ENCODE results near the gene NDUFB8. TPM values are rescaled to one million over a fixed set of nuclear protein-coding genes. Genes with fewer than 3 reads are reported as not detected.

Gene NDUFB8
- total RNA-seq, 5 donors from 2014 or later (not counting 1 experiment from before 2014, with no cell fraction given): 138 to 175 (median 166) TPM

DNA sequence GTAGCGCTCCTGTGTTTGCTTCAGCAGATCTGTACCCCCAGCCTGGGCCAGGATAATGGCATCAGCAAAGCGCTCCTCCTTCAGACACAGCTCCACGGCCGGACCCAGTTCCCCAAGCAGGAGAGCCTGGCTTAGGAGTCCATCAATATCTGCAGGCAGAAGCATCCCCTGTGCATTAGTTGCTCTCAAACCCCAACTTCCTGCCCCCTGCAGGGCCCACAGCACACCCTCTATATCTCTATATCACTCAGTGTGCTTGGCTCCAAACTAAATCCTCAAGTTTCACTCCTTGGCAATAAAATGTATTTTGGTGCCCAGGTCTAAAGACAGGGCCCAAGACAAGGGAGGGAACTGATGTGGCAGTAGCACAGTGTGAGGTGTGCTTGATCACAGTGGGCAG, 31.6 kb downstream of the NDUFB8 start:
- Histone ChIP-seq H3K4me1 (ENCODE audit: control insufficient read depth in 1 of 2, extremely low read depth in 1 of 2, insufficient read depth in 2 of 2, low read length in 2 of 2) (peaks cover 0 to 7% of the 10 kb centered on the region in 2 experiments), H3K36me3 (ENCODE audit: control insufficient read depth in 2 of 2, extremely low read depth in 1 of 2, insufficient read depth in 1 of 2, low read length in 1 of 2) (peaks cover 12 to 65% of the 10 kb centered on the region in 2 donors), H3K9me3 (no peaks in the 10 kb centered on the region), H3K27ac (ENCODE audit: low read length) (no peak overlapping the region), H3K27me3 (replicated peaks in 1 of 2; ENCODE audit: control insufficient read depth in 2 of 2, extremely low read depth in 1 of 2, insufficient read depth in 2 of 2, low read length in 1 of 2) (no peaks in the 10 kb centered on the region), H3K4me3 (ENCODE audit: control insufficient read depth in 1 of 2, extremely low read depth in 1 of 2, low read length in 1 of 2) (no peak overlapping the region)
- Mint-ChIP-seq H3K27me3 (no peaks in the 10 kb centered on the region), H3K9me3 (no peaks in the 10 kb centered on the region), H3K27ac (no peak overlapping the region), H3K4me1 (peaks cover 0 to 5% (median 0%) of the 10 kb centered on the region in 3 donors), H3K36me3 (peaks cover 78% of the 10 kb centered on the region), H3K4me3 (no peak overlapping the region)
- no peak for ATAC-seq (replicated peaks in 1 of 4)
- DNase-seq: no peak
- POLR2A ChIA-PET: no interaction called here
- CTCF ChIA-PET: interaction anchor here in 1 of 2 donors (0.6 kb wide), 1 partner anchor 161 kb away, joined by 3 read pairs; no protein-coding TSS in a partner anchor
- 100% methylated on average over 2 of the region's 4 CpGs for WGBS (ENCODE audit: insufficient coverage)

DNA sequence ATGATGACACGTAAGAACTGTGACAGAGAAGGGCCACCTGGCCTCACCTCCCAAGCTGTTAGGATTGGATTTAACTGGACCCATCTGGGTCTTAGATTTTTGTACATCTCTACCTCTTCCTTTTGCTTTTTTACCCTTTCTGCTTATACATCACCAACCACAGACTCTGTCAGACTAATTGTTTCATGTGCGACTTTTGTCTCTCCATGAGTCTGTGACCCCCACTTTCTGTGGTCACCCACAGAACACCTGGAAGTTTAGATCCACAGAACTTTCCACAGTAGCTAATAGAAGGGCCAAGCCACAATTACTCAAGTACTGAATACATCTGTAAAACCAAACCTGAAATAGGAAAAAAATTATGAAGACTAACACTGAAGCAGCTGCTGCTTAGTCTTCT, 33.1 kb downstream of the NDUFB8 start:
- Mint-ChIP-seq H3K27me3 (no peaks in the 10 kb centered on the region), H3K27ac (no peak overlapping the region), H3K9me3 (no peaks in the 10 kb centered on the region), H3K4me1 (peaks cover 0 to 5% (median 0%) of the 10 kb centered on the region in 3 donors), H3K36me3 (peaks cover 73% of the 10 kb centered on the region), H3K4me3 (no peak overlapping the region)
- ATAC-seq (replicated peaks in 1 of 4) (no peak), DNase-seq (no peak)
- no peak overlapping the region for H3K4me3 ChIP-seq (ENCODE audit: control insufficient read depth in 1 of 2, extremely low read depth in 1 of 2, low read length in 1 of 2)
- ChIA-PET POLR2A (no interaction called here), CTCF (interaction anchor here in 1 of 2 donors (1.0 kb wide), 1 partner anchor 12 kb away, joined by 3 read pairs; no protein-coding TSS in a partner anchor)
- WGBS (ENCODE audit: insufficient coverage): 70% methylated on average over 2 of the region's 2 CpGs
- peaks cover 0 to 7% of the 10 kb centered on the region in 2 experiments for H3K4me1 ChIP-seq (ENCODE audit: control insufficient read depth in 1 of 2, extremely low read depth in 1 of 2, insufficient read depth in 2 of 2, low read length in 2 of 2)
- H3K27ac ChIP-seq (ENCODE audit: low read length): no peak overlapping the region
- H3K9me3 ChIP-seq: no peaks in the 10 kb centered on the region
- H3K36me3 ChIP-seq (ENCODE audit: control insufficient read depth in 2 of 2, extremely low read depth in 1 of 2, insufficient read depth in 1 of 2, low read length in 1 of 2): peaks cover 10 to 63% of the 10 kb centered on the region in 2 donors
- H3K27me3 ChIP-seq (replicated peaks in 1 of 2; ENCODE audit: control insufficient read depth in 2 of 2, extremely low read depth in 1 of 2, insufficient read depth in 2 of 2, low read length in 1 of 2): no peaks in the 10 kb centered on the region

DNA sequence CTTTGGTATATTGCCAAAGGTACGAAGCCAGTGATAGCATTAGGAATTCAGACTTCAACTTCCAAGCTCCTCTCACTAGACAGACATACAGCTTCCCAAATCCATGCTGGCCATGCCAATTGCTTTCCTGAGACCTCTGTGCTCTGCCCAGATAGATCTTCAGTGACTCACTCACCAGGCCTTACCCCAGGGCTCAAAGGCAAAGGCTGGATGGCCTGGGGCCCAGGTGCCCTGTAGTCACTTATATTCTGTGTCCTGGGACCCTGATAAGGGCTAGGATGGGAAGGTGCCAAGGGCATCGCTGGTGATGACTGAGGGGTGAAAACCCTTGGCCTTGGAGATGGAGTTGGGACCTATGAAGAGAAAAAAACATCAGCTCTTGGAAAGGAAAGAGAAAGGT, 39.1 kb downstream of the NDUFB8 start:
- Histone ChIP-seq H3K9me3 (no peaks in the 10 kb centered on the region), H3K36me3 (ENCODE audit: control insufficient read depth in 2 of 2, extremely low read depth in 1 of 2, insufficient read depth in 1 of 2, low read length in 1 of 2) (peaks cover 9 to 58% of the 10 kb centered on the region in 2 donors), H3K27ac (ENCODE audit: low read length) (no peak overlapping the region), H3K4me1 (ENCODE audit: control insufficient read depth in 1 of 2, extremely low read depth in 1 of 2, insufficient read depth in 2 of 2, low read length in 2 of 2) (no peaks in the 10 kb centered on the region), H3K4me3 (ENCODE audit: control insufficient read depth in 1 of 2, extremely low read depth in 1 of 2, low read length in 1 of 2) (no peak overlapping the region), H3K27me3 (replicated peaks in 1 of 2; ENCODE audit: control insufficient read depth in 2 of 2, extremely low read depth in 1 of 2, insufficient read depth in 2 of 2, low read length in 1 of 2) (no peaks in the 10 kb centered on the region)
- no peaks in the 10 kb centered on the region for H3K27me3 Mint-ChIP-seq
- ATAC-seq (replicated peaks in 1 of 4): no peak
- no peaks in the 10 kb centered on the region for H3K4me1 Mint-ChIP-seq
- no peak overlapping the region for H3K27ac Mint-ChIP-seq
- H3K4me3 Mint-ChIP-seq: no peak overlapping the region
- H3K9me3 Mint-ChIP-seq: no peaks in the 10 kb centered on the region
- DNase-seq: no peak
- peaks cover 70% of the 10 kb centered on the region for H3K36me3 Mint-ChIP-seq
- WGBS (ENCODE audit: insufficient coverage): 100% methylated on average over 1 of the region's 2 CpGs
- ChIA-PET CTCF (no interaction called here), POLR2A (no interaction called here)

- no peak overlapping the region for H3K27ac Mint-ChIP-seq
- ATAC-seq (replicated peaks in 1 of 4) (no peak), DNase-seq (no peak)
- H3K4me3 ChIP-seq (ENCODE audit: control insufficient read depth in 1 of 2, extremely low read depth in 1 of 2, low read length in 1 of 2): no peak overlapping the region
- H3K4me1 ChIP-seq (ENCODE audit: control insufficient read depth in 1 of 2, extremely low read depth in 1 of 2, insufficient read depth in 2 of 2, low read length in 2 of 2): no peaks in the 10 kb centered on the region
- peaks cover 14 to 54% of the 10 kb centered on the region in 2 donors for H3K36me3 ChIP-seq (ENCODE audit: control insufficient read depth in 2 of 2, extremely low read depth in 1 of 2, insufficient read depth in 1 of 2, low read length in 1 of 2)
- peaks cover 62% of the 10 kb centered on the region for H3K36me3 Mint-ChIP-seq
- no peak overlapping the region for H3K27ac ChIP-seq (ENCODE audit: low read length)
- 92% methylated on average over 2 of the region's 5 CpGs for WGBS (ENCODE audit: insufficient coverage)
- ChIA-PET POLR2A (interaction anchor here in 1 of 2 donors (0.6 kb wide), 1 partner anchor 38 kb away, joined by 3 read pairs; no protein-coding TSS in a partner anchor), CTCF (no interaction called here)
- no peaks in the 10 kb centered on the region for H3K27me3 ChIP-seq (replicated peaks in 1 of 2; ENCODE audit: control insufficient read depth in 2 of 2, extremely low read depth in 1 of 2, insufficient read depth in 2 of 2, low read length in 1 of 2)
- no peaks in the 10 kb centered on the region for H3K9me3 Mint-ChIP-seq
- no peaks in the 10 kb centered on the region for H3K4me1 Mint-ChIP-seq
- no peak overlapping the region for H3K4me3 Mint-ChIP-seq
- no peaks in the 10 kb centered on the region for H3K9me3 ChIP-seq
- H3K27me3 Mint-ChIP-seq: no peaks in the 10 kb centered on the region
Measured at GRCh38 chr10:100489396-100489795, 40.3 kb downstream of the NDUFB8 start.

DNA sequence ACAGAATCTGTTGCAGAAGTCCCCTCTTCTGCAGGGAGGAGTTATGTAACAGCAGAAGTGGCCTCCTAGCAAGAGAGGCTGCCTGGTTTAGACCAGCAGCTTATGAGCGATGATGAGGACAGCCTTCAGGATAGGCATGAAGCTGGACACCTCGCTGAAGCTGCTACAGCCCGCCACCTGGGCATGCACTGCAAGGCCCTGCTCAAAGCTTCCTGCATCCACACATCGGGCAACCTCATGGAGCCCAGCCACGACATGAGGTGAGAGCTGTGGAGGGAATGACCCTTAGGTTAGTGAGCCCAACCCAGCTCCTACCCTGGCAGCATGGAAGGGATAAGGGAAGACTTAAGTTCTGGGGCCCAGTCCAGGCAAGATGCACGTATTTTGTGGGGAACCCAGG, 42.1 kb downstream of the NDUFB8 start:
- no peaks in the 10 kb centered on the region for H3K9me3 ChIP-seq

DNA sequence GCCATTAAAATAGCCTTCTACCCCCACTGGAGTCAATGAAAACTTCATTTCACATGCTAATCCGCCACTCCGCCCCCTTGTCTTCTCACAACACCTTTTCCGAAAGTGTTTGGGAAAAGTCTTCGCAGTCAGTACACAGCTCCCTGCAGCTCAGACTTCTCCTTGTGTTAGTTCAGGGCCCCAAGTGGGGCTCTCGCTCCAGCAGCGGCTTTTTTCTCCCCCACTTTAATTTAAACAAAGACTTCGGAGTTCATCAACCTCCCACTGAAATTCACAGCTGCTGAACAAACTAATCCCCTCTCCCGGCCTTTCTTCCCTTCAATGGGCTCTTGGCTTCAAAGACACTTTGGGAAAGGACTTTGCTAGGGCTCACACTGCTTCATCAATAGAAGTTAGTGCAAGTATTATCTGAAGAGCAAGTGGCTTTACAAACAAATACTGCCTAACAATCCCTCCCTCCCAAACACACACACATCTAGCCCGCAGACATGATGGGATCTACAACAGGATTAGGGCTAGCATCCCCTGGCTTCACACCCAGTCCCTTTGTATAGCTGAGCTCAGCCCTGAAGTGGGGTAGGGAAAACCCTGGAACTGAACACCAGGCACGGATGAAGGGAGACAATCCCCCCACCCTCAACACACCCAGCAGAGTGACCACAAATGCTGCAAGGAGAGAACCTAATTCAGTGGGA, 43.7 kb downstream of the NDUFB8 start:
- H3K4me3 ChIP-seq (ENCODE audit: control insufficient read depth in 1 of 2, extremely low read depth in 1 of 2, low read length in 1 of 2): no peak overlapping the region
- Mint-ChIP-seq H3K9me3 (no peaks in the 10 kb centered on the region), H3K4me3 (no peak overlapping the region), H3K4me1 (peaks cover 11 to 22% (median 14%) of the 10 kb centered on the region in 3 donors), H3K36me3 (peaks cover 38% of the 10 kb centered on the region), H3K27ac (no peak overlapping the region), H3K27me3 (peaks cover 3% of the 10 kb centered on the region in 2 donors)
- peaks cover 0 to 11% of the 10 kb centered on the region in 2 experiments for H3K27me3 ChIP-seq (replicated peaks in 1 of 2; ENCODE audit: control insufficient read depth in 2 of 2, extremely low read depth in 1 of 2, insufficient read depth in 2 of 2, low read length in 1 of 2)
- ChIA-PET POLR2A (no interaction called here), CTCF (interaction anchor here (0.8 to 6.7 kb wide), 5 partner anchors 23 to 38 kb away, joined by 3 to 61 read pairs (median 3); no protein-coding TSS in a partner anchor)
- H3K36me3 ChIP-seq (ENCODE audit: control insufficient read depth in 2 of 2, extremely low read depth in 1 of 2, insufficient read depth in 1 of 2, low read length in 1 of 2): peaks cover 14 to 42% of the 10 kb centered on the region in 2 donors
- H3K4me1 ChIP-seq (ENCODE audit: control insufficient read depth in 1 of 2, extremely low read depth in 1 of 2, insufficient read depth in 2 of 2, low read length in 2 of 2): peaks cover 4 to 17% of the 10 kb centered on the region in 2 experiments
- ATAC-seq (replicated peaks in 1 of 4) (no peak), DNase-seq (no peak)
- WGBS (ENCODE audit: insufficient coverage): 93% methylated on average over 8 of the region's 10 CpGs
- no peak overlapping the region for H3K27ac ChIP-seq (ENCODE audit: low read length)
- H3K9me3 ChIP-seq: no peaks in the 10 kb centered on the region

More for the DNA sequence above, 42.1 kb downstream of the NDUFB8 start:
- H3K27ac ChIP-seq (ENCODE audit: low read length): no peak overlapping the region
- ChIA-PET CTCF (interaction anchor here in 1 of 2 donors (0.9 to 1.0 kb wide), 2 partner anchors 22 to 31 kb away, joined by 4 read pairs; no protein-coding TSS in a partner anchor), POLR2A (no interaction called here)
- WGBS (ENCODE audit: insufficient coverage): 79% methylated on average over 3 of the region's 6 CpGs
- ATAC-seq (replicated peaks in 1 of 4) (no peak), DNase-seq (no peak)
- H3K4me1 ChIP-seq (ENCODE audit: control insufficient read depth in 1 of 2, extremely low read depth in 1 of 2, insufficient read depth in 2 of 2, low read length in 2 of 2): peaks cover 0 to 5% of the 10 kb centered on the region in 2 experiments
- Mint-ChIP-seq H3K36me3 (peaks cover 48% of the 10 kb centered on the region), H3K27me3 (no peaks in the 10 kb centered on the region), H3K27ac (no peak overlapping the region), H3K4me1 (peaks cover 8 to 12% (median 9%) of the 10 kb centered on the region in 3 donors), H3K9me3 (no peaks in the 10 kb centered on the region), H3K4me3 (no peak overlapping the region)
- H3K4me3 ChIP-seq (ENCODE audit: control insufficient read depth in 1 of 2, extremely low read depth in 1 of 2, low read length in 1 of 2): no peak overlapping the region
- H3K27me3 ChIP-seq (replicated peaks in 1 of 2; ENCODE audit: control insufficient read depth in 2 of 2, extremely low read depth in 1 of 2, insufficient read depth in 2 of 2, low read length in 1 of 2): peaks cover 0 to 3% of the 10 kb centered on the region in 2 experiments
- H3K36me3 ChIP-seq (ENCODE audit: control insufficient read depth in 2 of 2, extremely low read depth in 1 of 2, insufficient read depth in 1 of 2, low read length in 1 of 2): peaks cover 14 to 49% of the 10 kb centered on the region in 2 donors
